Measurements from ENCODE around the gene ZC3H12A.

Gene ZC3H12A

DNA sequence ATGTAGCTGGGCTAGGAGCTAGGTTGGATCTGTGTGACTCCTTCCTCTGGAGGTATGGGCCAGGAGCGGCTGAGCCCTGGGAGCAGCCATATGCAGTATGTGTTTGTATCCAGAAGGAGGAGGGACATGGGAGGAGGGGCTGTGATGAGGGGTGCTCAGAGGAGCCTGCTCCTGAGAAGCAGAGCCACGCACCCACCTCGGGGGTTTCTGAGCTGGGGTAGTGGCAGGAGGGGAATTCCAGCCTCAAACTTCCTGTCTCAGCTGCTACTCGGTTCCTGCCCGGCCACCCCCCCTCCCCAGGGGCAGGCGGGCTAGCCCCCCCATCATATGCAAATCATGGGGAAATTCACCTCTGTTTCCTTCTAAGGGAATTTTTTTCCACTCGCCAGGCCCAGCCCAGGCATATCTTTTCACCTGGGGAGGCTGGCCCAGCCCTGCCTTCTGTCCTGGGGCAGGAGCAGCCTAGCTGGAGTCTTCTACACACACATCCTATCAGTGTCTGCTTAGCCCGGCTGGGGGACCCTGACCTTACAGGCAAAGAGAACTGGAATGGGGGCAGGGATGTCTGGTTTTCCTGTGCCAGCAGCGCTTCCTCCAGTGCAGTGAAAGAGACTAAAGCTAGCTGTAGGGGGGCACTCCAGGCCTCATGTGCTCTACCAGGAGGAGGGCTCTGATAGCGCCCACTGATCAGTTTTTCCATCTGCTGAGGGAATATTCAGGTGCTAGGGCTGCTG lies 3.0 kb downstream of the ZC3H12A start:
- H3K27ac ChIP-seq = peak overlapping the region; percentile 99
- DNase-seq (ENCODE audit: low read depth, low spot score) = no peak

DNA sequence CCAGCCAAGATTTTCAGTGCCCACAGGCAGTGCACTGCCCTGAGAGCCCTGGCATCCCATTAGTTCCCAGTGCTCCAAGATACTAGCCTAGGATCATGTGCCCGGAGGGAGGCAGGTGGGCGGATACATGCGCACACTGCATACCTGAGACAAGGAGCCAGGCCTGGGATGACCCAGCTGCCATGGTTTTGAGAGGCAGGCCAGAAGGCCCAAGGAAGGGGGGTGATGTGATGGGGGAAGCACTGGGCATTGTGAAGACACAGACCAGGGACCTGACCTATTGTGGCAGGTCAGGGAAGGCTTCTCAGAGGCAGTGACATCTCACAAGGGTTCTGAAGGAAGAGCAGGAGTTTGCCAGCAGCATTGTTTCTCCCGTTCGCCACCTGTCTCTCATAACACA lies 3.6 kb downstream of the ZC3H12A start:
- peak overlapping the region; percentile 99 for H3K27ac ChIP-seq
- no peak for DNase-seq (ENCODE audit: low read depth, low spot score)

DNA sequence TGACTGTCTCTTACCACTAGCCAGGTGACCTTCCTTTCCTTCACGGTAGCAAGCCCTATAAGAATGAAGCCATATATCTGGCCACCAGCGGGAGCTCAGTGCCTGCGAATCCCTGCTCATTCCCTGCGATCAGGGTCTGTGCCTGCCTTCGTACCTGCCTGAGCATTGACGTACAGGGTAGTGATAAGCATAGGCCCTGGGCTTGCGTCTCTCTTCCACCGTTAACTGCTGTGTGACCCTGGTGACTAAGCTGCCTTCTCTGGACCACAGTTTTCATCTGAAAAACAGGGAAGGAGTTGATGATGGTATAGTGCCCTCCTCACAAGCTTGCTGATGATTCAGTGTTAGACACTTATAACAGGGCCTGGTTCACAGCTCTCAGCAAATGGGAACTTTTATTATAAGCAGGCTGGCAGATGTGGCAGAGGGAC lies 4.1 kb downstream of the ZC3H12A start:
- no peak for DNase-seq (ENCODE audit: low read depth, low spot score)

DNA sequence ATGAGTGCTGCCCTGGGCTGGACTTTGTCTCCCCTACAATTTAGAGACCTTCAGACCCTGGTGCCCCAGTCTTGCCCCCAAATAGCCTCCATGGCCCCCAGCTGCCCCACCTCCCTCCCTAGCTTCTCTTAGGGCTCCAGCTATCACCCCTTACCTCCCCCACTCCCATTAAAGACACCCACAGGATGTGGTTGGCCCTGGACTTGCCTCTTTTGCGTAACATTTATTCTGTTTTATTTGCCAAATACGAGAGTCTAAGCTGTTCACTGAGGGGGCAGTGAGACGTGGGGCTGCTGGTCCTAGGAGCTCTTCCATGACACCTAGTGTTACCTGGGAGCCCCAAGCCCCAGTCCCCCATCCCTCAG lies 4.5 kb downstream of the ZC3H12A start:
- H3K27ac ChIP-seq = peak overlapping the region; percentile 99
- no peak for DNase-seq (ENCODE audit: low read depth, low spot score)

More for the DNA sequence above, 4.1 kb downstream of the ZC3H12A start:
- peak overlapping the region; percentile 99 for H3K27ac ChIP-seq

DNA sequence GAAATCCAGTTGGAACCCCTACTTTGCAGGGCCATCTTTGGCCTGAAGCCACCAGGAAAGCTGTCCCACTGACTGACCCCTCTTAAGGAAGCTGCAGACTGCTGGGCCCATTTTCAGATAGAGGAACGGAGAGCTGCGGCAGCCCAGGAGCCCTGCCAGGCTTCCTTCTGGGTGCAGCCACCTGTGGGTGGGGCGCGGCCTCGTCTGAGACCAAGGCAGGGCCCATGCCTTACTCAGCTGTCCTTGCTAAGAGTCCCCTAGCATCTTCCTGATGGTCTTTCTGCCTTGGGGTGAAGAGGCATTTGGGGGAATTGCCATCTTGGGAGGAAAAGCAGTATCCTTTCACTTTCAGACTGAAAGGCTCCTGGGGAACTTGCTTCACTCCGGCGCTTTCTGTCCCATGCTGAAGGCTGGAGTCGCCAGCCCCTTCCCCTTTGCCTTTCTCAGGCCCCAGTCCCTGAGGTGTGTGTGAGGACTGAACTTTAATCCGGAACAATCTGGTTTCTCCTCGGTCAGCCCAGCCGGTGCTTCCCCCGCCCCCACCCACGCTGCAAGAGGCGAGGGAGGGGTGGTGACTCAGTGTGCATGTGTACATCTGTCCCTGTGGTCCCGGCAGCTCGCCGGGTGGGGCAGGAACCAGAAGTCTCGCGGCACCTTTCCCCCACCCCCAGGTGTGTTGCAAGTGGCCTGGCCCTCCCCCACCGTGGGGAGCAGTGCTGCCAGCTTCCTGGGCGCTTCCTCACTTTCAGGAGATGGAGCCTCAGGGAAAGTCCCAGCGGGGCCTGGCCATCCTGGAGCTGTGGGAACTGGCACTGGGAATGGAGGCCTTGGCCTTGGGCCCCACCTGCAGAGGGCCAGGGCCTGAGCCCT lies 5.1 kb downstream of the ZC3H12A start:
- peak; percentile 96 for DNase-seq (ENCODE audit: low read depth, low spot score)
- H3K27ac ChIP-seq = peak overlapping the region; percentile 99

DNA sequence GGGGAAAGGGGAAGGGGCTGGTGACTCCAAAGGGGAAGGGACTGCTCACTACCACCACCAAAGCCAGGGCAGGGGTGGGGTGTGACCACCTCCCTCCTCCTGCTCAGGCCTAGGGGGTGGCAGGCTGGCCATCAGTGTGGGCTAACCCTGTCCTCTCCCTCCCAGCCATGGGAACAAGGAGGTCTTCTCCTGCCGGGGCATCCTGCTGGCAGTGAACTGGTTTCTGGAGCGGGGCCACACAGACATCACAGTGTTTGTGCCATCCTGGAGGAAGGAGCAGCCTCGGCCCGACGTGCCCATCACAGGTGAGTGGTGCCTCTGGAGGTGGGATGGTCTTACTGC lies 5.7 kb downstream of the ZC3H12A start:
- DNase-seq (ENCODE audit: low read depth, low spot score) = no peak

DNA sequence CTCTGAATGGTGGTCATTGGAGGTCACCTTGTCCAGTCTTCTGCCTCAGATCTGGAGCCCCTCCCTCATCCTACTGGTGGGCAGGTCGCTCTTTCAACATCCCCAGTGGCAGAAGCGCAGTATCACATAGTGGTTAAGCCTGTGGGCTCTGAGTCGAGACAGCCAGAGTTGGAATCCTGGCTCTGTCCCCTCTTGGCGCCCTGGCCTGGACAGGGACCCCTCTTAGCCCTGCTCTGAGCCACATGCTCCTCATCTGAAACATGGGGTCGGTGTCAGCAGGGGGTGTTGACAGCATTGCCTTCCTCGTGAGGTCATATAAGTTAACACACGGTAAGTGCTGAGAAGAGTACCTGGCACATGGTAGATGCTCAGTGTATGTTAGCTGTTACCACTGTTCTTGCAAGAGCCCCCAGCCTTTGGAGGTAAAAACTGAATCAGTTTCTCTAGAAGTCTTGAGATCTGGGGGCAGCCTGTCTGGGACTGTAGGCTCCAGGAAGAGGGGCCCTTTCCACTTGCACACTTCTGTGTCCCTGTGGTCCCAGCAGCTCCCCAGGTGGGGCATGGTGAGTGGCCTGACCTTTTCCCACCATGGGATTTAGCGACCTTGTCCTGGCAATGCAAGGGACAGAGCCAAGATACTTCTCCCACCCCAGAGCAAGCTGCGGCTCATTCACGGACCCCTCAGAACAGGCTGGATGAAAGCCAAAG lies 6.4 kb downstream of the ZC3H12A start:
- H3K27ac ChIP-seq = peak overlapping the region; percentile 99

More for the DNA sequence above, 5.7 kb downstream of the ZC3H12A start:
- H3K27ac ChIP-seq = peak overlapping the region; percentile 99

DNA sequence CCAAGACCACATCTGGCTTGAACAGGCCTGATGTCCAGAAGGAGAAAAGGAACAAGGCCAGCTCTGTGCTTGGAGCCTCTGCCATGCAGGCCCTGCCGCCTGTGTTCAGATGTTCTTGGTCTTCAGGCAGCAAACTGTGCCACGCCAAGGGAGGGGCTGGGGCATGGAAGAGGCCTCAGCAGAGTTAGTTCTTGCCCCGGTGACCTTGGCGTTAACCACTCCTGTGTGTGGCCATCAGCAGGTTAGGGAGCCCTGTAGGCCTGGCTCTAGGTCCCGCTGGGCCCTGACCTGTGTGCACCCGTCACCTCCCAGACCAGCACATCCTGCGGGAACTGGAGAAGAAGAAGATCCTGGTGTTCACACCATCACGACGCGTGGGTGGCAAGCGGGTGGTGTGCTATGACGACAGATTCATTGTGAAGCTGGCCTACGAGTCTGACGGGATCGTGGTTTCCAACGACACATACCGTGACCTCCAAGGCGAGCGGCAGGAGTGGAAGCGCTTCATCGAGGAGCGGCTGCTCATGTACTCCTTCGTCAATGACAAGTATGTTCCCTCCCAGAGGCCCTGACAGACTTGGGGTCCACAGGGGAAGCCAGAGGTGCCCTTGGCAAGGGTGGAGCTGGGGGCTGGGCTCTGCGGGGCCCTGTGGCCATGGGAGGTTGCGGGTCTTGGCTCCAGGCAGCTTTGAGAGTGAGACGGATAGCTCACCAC lies 7.1 kb downstream of the ZC3H12A start:
- H3K27ac ChIP-seq = peak overlapping the region; percentile 99
- DNase-seq (ENCODE audit: low read depth, low spot score) = no peak

More for the DNA sequence above, 6.4 kb downstream of the ZC3H12A start:
- no peak for DNase-seq (ENCODE audit: low read depth, low spot score)

DNA sequence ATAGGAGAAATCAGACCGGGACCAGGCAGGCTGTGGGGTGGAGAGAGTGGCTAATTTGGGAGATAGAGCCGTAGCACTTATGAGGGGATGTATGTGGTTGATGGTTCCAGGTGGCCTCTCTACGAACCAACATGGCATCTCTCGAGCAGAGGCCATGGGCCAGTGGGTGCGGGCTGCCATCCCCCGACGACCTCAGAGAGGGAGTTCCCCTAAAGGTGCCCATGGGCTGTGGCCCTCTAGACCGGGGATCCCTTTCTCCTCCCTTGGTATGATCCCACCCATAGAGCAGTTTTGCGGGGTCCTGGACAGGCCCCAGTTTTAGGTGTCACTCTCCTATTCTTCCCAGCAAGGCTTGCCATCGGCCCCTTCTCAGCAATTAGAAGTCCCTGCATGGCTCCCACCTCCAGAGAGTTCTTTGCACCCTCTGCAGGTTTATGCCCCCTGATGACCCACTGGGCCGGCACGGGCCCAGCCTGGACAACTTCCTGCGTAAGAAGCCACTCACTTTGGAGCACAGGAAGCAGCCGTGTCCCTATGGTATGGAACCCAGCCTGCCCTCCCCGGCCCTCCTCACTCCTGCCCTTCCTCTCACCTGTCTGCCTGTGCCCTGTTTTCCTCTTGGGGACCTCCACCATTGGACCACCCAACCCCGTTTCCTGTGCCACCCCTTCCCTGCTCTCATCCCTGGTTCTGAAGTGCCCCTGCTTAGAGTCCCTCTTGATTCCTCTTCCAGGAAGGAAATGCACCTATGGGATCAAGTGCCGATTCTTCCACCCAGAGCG lies 7.8 kb downstream of the ZC3H12A start:
- DNase-seq (ENCODE audit: low read depth, low spot score) = no peak
- peak overlapping the region; percentile 99 for H3K27ac ChIP-seq

DNA sequence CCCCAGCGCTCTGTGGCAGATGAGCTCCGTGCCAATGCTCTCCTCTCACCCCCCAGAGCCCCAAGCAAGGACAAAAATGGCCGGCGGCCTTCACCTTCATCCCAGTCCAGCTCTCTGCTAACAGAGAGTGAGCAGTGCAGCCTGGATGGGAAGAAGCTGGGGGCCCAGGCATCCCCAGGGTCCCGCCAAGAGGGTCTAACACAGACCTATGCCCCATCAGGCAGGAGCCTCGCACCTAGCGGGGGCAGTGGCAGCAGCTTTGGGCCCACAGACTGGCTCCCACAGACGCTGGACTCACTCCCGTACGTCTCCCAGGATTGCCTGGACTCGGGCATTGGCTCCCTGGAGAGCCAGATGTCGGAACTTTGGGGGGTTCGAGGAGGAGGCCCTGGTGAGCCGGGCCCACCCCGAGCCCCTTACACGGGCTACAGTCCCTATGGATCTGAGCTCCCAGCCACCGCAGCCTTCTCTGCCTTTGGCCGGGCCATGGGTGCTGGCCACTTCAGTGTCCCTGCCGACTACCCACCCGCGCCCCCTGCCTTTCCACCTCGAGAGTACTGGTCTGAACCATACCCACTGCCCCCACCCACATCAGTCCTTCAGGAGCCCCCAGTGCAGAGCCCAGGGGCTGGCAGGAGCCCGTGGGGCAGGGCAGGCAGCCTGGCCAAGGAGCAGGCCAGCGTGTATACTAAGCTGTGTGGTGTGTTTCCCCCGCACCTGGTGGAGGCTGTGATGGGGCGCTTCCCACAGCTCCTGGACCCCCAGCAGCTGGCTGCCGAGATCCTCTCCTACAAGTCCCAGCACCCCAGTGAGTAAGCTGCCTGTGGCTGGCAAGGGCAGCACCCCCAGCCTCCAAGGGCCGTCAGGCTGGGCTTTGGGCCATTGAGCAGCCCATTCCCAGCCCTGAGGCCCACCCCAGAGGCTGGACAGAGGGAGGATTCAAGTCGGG lies 8.7 kb downstream of the ZC3H12A start:
- no peak for DNase-seq (ENCODE audit: low read depth, low spot score)
- peak overlapping the region; percentile 99 for H3K27ac ChIP-seq

DNA sequence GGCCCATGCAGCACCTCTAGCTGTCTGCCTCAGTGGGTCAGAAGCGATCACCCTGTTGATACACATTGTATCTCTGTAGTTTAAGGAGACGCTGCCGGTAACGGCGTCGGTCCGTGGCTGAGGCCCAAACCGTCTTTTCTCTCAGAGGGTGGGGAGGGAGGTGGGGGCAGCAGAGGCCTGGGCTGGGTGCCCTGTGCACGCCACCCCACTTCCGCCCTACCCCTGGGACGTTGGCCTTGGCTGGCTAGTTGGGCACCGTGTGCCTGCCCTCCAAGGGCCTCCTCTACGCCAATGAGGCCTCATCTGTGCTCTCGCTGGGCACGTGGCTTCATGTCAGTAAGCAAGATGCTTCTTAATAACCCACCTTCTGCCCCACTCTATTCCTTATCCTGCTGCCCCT lies 9.4 kb downstream of the ZC3H12A start:
- no peak for DNase-seq (ENCODE audit: low read depth, low spot score)
- H3K27ac ChIP-seq = peak overlapping the region; percentile 99

DNA sequence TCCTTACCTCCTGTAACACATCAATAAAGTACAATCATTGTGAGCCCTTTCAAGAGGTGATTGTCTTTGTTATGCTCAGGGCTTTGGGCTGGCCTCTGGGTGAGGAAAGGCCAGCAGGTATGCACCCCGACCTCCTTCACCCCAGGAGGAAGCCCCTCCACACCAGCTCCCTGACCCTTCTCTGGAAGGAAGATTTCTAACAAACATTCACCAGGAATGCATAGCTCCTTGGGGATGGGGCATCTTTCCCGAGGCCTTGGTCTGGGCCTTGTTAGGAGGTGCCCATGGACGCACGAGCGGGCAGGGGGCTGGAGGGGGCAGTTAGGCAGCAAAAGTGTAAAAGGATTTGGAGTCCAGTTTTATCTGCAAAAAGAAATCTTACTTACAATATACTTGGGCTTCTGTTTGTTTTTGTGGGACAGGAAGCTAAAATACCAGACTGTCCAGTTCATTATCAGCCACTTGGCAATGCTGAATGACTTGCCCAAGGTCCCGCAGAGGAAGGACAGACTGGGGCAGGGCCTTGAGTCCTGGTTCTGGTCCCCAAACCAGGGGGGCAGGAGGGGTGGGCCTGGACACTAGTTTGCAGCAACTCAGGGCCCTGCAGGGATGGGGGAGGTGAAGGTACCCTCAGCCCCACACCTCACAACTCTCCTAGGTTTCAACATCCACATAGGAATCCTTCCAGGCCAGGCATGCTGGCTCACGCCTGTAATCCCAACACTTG lies 10.1 kb downstream of the ZC3H12A start:
- no peak for DNase-seq (ENCODE audit: low read depth, low spot score)
- peak overlapping the region; percentile 99 for H3K27ac ChIP-seq

DNA sequence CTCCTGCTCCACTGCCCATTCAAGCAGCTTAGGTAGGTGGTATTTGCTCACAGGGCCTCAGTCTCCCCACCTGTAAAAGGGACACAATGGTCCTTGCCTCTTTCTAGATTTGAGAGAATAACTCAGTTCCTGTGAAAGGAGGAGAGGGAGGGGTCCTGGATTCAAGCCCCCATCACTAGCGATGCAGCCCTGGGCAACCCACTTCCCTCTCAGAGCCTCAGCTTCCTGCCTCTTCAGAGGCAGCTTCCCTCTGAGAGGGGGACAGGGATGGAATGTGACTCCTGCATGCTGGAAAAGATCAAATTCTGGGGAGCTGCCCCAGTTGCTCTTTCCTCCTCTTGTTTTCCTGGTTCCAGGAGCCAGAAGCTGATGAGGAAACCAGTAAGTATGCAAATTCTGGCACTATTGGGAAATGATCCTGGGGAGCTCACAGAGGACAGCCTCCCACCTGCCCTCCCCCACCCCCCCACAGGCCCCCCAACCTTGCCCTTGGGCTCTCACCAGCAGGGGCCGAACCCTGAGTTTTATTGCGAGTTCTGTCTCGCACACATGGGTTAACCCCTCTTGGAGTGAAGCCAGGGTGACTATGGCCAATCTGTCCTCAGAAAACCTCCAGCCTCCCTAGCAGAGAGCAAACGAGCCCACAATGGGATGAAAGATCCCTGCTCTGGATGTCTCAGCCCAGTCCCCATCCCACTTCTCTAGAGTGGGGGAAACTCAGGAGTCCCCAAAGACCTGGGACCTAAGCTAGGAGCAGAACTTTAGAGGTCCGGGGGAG lies 11.7 kb downstream of the ZC3H12A start:
- DNase-seq (ENCODE audit: low read depth, low spot score) = no peak
- H3K27ac ChIP-seq = peak overlapping the region; percentile 99

DNA sequence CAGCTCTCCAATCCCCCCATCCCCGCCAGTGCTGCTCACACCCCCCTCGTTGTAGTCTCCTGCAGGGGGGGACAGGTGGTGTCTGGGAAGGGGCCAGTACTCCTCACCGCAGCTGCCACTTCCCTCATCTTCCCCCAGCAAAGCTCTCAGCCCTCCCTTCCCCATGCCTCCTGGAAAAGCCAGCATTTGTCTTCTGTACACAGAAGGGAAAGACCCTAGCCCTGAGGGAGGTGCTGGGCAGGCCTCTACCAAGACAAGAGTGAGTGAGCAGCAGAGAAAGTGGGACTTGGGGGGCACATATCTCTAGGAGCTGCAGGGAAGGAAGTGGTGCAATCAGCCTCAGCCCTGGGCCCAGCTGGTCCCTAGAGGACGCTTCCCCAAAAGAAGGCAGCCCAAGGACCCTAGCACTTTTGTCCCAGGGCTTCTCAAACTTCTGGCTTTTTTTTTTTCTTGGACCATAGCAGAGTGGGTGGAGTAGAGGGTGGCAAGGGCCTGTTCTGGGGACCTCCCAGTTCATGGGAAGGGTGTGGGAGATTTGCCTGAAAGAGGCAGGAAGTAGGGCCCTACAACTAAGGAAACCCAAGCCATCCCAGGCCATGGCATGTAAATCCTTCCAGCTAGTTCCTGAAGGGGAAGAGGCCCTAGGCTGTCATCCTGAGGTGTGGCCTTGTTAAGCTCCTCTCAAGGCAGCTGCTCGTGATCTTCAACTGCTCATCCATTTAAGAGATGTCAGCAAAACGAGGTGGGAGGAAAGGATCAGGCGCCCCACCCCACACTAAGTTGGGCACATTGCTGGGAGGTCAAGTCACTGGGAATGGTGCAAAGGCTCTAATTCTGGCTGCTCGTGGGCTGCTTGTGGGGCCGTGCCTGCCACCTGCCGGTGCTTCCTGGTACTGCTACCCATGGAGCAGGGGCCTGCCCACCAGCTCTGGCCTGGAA lies 12.6 kb downstream of the ZC3H12A start:
- H3K27ac ChIP-seq = peak overlapping the region; percentile 99
- no peak for DNase-seq (ENCODE audit: low read depth, low spot score)

DNA sequence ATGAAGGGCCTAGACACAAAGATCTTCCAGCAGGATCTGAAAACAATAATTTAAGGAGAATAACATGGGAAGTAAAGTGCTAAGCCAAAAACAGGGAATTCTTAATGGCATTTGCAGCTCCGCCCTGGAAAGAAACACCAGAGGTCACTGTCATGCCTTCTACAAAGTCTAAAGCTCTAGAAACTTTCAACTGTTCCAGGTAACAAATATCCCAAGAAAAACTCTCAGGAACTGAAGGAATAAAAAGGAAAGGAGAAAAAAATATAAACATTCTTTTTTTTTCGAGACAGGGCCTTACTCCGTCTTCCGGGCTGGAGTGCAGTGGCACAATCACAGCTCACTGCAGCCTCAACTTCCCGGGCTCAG lies 13.2 kb downstream of the ZC3H12A start:
- peak overlapping the region; percentile 99 for H3K27ac ChIP-seq

More for the DNA sequence above, 13.2 kb downstream of the ZC3H12A start:
- no peak for DNase-seq (ENCODE audit: low read depth, low spot score)
